C1 segment of cervical spinal cord (tissue), 14 donors: Measurements from ENCODE around the gene TNFRSF6B.
A peak's percentile ranks its signal among the peaks of the same experiment; 100 is the strongest.
"Not testable (repeated sequence)": the region's sequence is repeated elsewhere in the genome, so short reads cannot be mapped to it uniquely, and the experiment has no call there.

ENCODE experiments used
- DNase-seq, 14 donors: peaks; one replicate each; lab custom pipeline; 2025; lab: John Stamatoyannopoulos, UW

Gene TNFRSF6B

DNA sequence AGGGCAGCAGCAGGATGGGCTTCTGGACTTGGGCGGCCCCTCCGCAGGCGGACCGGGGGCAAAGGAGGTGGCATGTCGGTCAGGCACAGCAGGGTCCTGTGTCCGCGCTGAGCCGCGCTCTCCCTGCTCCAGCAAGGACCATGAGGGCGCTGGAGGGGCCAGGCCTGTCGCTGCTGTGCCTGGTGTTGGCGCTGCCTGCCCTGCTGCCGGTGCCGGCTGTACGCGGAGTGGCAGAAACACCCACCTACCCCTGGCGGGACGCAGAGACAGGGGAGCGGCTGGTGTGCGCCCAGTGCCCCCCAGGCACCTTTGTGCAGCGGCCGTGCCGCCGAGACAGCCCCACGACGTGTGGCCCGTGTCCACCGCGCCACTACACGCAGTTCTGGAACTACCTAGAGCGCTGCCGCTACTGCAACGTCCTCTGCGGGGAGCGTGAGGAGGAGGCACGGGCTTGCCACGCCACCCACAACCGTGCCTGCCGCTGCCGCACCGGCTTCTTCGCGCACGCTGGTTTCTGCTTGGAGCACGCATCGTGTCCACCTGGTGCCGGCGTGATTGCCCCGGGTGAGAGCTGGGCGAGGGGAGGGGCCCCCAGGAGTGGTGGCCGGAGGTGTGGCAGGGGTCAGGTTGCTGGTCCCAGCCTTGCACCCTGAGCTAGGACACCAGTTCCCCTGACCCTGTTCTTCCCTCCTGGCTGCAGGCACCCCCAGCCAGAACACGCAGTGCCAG lies at the start of gene TNFRSF6B:
Gene TNFRSF6B, plus strand, starts transcription at position 25 of the 729 bp plus-strand sequence. Its CDS starts 116 bp downstream, at position 141.
- DNase-seq = no peak

DNA sequence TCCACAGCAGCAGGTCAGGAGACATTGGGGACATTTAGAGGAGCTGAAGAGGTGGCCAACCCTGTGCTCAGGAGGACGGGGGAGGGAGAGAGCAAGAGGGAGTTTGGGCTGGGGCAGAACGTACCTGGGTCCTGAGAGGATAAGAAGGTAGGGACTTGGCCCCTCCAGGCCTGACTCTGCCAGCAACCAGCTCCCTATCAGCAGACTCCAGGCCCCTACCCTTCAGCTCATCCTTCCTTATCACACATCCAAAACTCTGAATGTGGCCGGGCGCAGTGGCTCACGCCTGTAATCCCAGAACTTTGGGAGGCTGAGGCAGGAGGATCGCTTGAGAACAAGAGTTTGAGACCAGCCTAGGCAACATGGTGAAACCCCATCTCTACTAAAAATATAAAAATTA lies 48.3 kb upstream of the TNFRSF6B start:
- DNase-seq = no peak

DNA sequence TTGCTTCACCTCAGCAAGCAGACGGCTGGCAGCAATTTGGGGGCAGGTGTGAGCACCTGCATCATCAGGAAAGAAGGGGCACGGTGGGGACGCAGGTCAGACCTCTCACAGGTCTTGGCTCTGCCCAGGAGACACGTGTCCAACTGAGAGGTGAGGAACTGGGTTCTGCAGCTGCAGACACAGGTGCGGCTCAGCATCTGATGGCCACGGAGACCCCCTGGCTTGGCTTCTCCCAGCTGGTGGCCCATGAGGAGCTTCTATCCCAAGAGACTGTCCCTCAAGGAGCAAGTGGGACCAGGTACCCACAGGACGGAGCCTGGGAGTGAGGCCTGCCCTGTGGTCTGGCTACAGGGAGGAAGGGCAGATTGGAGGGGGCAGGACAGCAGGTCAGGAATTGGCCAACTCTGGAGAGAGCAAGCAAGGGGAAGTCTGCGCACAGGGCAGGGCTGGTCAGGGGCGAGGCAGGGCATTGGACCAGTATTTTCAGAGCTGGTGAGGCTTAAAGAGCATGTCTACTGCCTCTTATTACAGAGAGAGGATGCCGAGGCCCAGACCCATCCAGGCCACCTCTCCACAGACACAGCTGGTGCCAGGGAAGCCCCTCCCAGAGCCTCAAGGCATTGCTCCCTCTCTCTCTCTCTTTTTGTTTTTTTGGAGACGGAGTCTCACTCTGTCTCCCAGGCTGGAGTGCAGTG lies 47.4 kb upstream of the TNFRSF6B start:
- no peak for DNase-seq

- not testable (repeated sequence) for DNase-seq
Measured at GRCh38 chr20:63650486-63650885, 46.0 kb upstream of the TNFRSF6B start.

DNA sequence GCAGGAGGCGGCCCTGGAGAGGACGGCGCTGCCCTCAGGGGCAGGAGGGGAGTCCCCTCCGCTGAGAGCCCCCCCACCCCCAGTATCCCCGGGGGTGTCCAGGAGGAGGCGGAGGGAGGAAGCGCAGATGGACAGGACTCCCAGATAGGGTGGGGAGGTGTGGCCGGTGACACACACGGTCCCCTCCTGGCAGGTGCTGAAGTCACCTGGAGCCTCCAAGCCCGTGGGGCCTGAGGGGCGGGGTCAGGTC lies 44.6 kb upstream of the TNFRSF6B start:
- DNase-seq = no peak

- no peak for DNase-seq
Measured at GRCh38 chr20:63652192-63652980, 44.1 kb upstream of the TNFRSF6B start.

DNA sequence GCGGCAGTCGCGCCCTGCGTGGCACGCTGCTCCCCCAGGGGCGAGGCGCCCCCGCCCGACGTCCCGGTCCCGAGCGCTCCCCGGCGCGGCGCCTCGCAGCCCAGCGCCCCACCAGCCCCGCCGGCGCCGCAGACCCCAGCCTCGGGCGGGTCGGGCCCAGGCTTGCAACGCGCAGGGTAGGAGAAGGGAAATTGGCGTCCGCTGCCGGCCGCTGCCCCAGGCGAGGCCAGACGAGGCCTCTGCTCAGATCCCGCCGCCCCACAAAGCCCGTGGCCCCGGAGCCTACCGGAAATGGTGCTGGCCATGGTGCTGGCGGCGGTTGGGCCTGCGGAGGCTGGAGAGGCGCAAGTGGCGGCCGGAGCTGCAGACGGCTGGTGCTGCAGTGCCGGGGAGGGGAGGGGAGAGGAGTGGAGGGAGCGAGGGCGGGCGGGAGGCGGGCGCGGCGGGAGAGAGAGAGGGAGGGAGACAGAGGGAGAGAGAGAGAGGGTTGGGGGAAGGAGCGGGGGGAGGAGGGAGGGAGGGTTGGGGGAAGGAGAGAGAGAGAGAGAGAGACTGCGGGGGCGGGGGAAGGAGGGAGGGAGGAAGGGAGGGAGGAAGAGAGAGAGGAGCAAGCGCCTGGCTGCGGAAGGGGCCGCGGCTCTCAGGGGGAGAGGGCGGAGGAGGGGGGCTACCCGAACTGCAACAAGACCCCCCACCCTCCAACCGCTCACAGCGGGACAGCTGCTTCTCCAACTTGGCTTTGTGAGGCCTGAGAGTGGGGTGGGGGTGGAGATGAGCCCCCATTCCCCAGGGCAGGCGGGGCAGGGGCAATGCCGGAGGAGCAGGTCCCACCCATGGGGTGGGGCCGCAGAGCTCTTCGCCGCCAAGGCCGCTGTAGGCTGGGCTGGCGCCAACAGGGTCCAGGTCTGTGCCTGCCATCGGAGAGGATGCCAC lies 43.1 kb upstream of the TNFRSF6B start, which contains the start of gene STMN3:
Gene STMN3, minus strand, starts transcription at position 384 of the 933 bp plus-strand sequence. Its CDS starts 79 bp downstream, at position 305.
- peak in 13 of 14 donors; percentile 16 to 91 (median 72) for DNase-seq

GRCh38 chr20:63653974-63654668 lies 42.3 kb upstream of the TNFRSF6B start:
- DNase-seq = no peak

DNA sequence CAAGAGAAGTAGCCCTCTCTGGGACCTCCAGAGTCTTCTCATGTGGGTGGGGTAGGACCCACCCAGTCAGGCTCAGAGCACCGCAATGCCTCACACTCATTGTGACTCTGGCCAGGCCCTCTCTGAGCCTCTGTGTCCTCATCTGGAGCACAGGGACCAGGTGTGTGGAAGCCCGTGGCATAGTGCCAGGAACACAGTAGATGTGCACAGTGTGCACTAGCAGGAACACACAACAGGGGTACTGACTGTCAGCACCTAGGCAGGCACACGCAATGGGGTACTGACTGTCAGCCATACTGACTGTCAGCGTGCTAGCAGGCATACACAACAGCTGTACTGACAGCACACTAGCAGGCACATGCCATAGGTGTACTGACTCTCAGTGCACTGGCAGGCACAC lies 41.2 kb upstream of the TNFRSF6B start:
- DNase-seq = no peak

DNA sequence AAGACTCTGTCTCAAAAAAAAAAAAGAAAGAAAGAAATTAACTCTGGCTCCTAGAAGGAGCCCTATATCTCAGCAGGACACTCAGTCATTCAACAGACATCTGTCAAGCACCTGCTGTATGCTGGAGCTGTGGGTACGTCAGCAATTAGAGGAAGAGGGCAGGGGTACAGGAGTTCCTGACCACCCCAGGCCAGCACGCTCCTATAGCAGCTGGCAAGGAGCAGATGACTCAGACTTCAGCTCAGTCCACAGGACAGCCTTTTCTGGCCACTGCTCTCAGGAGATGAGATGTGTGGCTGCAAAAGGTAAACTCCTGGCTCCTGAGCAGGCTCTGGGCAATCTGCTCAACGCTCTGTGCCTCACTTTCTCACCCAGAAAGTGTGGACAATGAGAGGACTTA lies 40.0 kb upstream of the TNFRSF6B start:
- DNase-seq = no peak

GRCh38 chr20:63657260-63657936 lies 39.1 kb upstream of the TNFRSF6B start:
- DNase-seq = no peak

DNA sequence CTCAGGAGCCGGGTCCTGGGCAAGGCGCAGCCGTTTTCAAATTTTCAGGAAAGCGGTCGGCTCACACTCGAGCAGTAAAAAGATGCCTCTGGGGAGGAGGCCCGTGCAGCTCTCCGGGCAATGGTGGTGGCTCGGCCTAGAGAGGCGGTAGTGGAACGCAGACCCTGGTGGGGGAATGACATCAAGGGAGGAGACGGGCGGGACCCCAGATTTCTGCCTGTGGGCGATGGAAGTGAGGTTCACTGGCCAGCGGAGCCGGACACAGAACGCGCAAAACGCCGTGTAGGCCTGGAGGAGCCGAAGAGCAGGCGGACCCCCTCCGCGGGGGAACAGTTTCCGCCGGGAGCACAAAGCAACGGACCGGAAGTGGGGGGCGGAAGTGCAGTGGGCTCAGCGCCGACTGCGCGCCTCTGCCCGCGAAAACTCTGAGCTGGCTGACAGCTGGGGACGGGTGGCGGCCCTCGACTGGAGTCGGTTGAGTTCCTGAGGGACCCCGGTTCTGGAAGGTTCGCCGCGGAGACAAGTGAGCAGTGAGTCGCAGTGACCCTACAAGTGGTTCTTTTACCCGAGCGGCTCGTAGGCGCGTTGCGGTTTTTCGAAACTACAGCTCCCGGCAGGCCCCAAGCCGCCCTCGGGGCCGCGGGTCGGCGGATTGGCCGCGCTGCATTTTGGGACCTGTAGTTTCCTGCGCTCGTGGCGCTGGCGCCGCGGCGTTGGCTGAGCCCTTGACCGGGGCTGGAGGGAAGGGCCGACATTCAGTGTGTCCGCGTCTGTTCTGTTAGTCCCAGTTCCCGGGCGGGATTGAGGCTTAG lies 38.3 kb upstream of the TNFRSF6B start, which contains the start of gene RTEL1:
Gene RTEL1, plus strand, starts transcription at position 376 of the 812 bp plus-strand sequence. CDS start 1,091 bp downstream, outside the sequence.
- DNase-seq = peak in 13 of 14 donors; percentile 84 to 99 (median 96)

GRCh38 chr20:63658749-63659187 lies 37.7 kb upstream of the TNFRSF6B start:
- DNase-seq = peak in 1 of 14 donors; percentile 63

DNA sequence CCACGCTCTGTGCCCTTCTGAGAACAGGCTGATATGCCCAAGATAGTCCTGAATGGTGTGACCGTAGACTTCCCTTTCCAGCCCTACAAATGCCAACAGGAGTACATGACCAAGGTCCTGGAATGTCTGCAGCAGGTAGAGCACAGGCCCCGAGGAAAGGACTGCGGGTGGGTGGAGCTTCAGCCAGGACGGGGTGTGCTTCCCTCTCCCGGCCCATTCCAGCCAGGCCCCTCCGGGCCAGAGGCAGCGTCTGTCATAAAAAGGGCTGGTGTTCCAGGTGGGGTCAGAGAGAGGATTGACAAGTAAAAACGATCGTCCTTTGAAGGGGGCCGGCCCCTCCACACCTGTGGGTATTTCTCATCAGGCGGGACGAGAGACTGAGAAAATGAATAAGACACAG lies 37.1 kb upstream of the TNFRSF6B start:
- no peak for DNase-seq

- DNase-seq = not testable (repeated sequence)
Measured at GRCh38 chr20:63660174-63660573, 36.3 kb upstream of the TNFRSF6B start.

GRCh38 chr20:63660622-63661021 lies 35.8 kb upstream of the TNFRSF6B start:
- no peak for DNase-seq

DNA sequence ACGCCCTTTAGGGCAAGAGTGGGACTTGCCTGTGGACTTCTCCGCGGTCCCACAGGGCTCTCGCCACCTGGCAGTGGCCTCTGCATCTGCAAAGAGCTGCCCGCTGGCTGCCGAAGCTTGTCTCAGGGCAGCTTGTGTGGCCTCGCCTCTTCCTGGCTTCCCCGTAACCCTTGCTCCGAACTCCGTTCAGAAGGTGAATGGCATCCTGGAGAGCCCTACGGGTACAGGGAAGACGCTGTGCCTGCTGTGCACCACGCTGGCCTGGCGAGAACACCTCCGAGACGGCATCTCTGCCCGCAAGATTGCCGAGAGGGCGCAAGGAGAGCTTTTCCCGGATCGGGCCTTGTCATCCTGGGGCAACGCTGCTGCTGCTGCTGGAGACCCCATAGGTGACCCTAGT lies 35.3 kb upstream of the TNFRSF6B start:
- no peak for DNase-seq

DNA sequence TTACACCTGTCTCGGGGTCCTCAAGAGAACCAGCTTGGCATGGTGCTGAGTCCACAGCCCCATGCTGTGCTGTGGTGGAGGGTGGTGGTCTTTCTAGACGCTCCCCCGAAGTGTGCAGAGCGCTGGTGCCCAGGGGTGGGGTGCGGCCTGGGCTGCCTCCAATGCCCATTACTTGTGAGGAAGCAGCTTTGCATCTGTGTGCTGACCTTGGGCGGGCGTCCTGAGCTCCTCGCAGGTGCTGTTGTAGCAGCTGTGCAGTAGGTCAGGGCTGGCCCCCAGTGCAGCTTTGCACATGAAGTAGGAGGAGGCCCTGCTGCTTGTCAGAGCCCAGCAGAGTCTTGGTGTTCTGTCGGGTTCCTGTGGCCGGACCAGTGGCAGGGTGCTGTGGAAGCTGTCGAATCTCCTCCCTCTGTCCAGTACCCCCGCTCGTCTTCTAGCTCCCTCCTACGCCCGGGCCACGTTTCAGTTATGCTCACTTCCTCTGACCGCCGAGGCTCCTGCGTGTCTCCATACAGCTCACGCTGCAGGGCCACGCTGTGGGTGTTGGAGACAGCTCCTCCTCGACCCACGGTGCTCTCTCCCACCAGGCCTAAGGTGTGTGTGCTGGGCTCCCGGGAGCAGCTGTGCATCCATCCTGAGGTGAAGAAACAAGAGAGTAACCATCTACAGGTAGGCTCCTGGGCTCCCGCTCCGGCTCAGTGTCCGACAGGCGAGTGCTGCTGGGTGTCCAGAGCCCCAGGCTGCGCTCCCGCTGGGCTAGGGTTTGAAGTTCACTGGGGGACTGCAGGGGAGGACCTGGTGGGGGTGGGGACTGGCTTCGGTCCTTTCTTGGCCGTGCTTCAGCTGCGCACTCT lies 34.3 kb upstream of the TNFRSF6B start:
- no peak for DNase-seq
